Ovary (tissue), 9 donors: Measurements from ENCODE around the gene PRSS8. TPM values are rescaled to one million over a fixed set of nuclear protein-coding genes. Genes with fewer than 3 reads are reported as not detected.

Source experiments
- DNase-seq, 5 donors: peaks; one replicate each; pipeline ENCODE4 v3.0.0-alpha.2; 2019 to 2020
- H3K27ac ChIP-seq, 2 donors: fragments of 200-600 bp; one replicate each; pipeline versions ENCODE4 v1.5.1 to v1.8.0; 2019 to 2022
- H3K27me3 ChIP-seq: fragments of 200-600 bp; one replicate; pipeline ENCODE4 v1.8.0; 2022
- H3K36me3 ChIP-seq: fragments of 200-600 bp; sonication (generic); one replicate; pipeline ENCODE4 v1.5.1; 2019
- H3K4me1 ChIP-seq: one replicate; pipeline ENCODE4 v1.8.1; 2013; ENCODE audit warnings: mild to moderate bottlenecking, moderate library complexity; ENCODE audit not compliant: insufficient read depth
- H3K4me3 ChIP-seq: fragments of 200-600 bp; sonication (generic); one replicate; pipeline ENCODE4 v1.5.1; 2017
- H3K9me3 ChIP-seq, 2 donors: fragments of 200-600 bp in 1 of 2; sonication (generic) in 1 of 2; one replicate each; pipeline versions ENCODE4 v1.5.1 to v1.8.1; 2013 to 2019; ENCODE audit warnings: mild to moderate bottlenecking in 1 of 2, moderate library complexity in 1 of 2
- CTCF ChIP-seq, 3 donors: fragments of 450-650 bp in 2 of 3; fragments of 200-600 bp in 1 of 3; IDR thresholded peaks; one replicate each; pipeline versions ENCODE4 v1.5.1 to v1.8.0; 2016 to 2022; ENCODE audit warnings: antibody characterized with exemption in 3 of 3, mild to moderate bottlenecking in 1 of 3
- EP300 ChIP-seq: sonication (generic); formaldehyde crosslinking; IDR thresholded peaks from one replicate; pipeline ENCODE4 v1.6.1; 2017; ENCODE audit warnings: antibody characterized with exemption
- POLR2A ChIP-seq: fragments of 450-650 bp; IDR thresholded peaks from one replicate; pipeline ENCODE4 v1.6.1; 2017; ENCODE audit warnings: antibody characterized with exemption, mild to moderate bottlenecking, moderate library complexity
- WGBS, 3 donors: extraction: QIAGEN DNeasy Blood & Tissue Kit in 1 of 3; methylation state at CpG; one replicate each; pipeline versions ENCODE4 v1.1.5 to v1.1.7; 2013 to 2017; 5-methylcytosine and 5-hydroxymethylcytosine counted together
- intact Hi-C, 4 donors: fragments of 100-400 bp; cut with DNase I; formaldehyde crosslinking; loops; one replicate each; pipeline versions ENCODE4 v1.11.0 to v1.15.1; 2022 to 2023
- polyA plus RNA-seq, 2 donors: library from polyadenylated mRNA; stranded (reverse); fragments of 200-250 nt in 1 of 2; fragments of 350-450 nt in 1 of 2; fragmentation: Illumina TruSeq in 1 of 2; extraction: RNeasy Lipid Tissue Mini Kit (QIAGEN cat#74804) in 1 of 2; gene quantifications; one replicate each; pipeline ENCODE4 v1.2.3, GENCODE V29; 2013 to 2014
- total RNA-seq, 7 donors: library from RNA; depleted of rRNA in 2 of 7; stranded (reverse); fragments of >200 nt in 2 of 7; fragmentation: NEBNext Ultra II Directional in 3 of 7; extraction: Animal tissue kit (Norgen Biotek cat#: 25700) in 3 of 7; gene quantifications; one replicate each; pipeline versions ENCODE4 v1.1.0 to v1.2.4, GENCODE V29; 2016 to 2023
- donor health status: DM: no; HTN: no; CAD: no; lungs with moderate emphysema.
- donor health status: DM: no; HTN: no; CAD: no.
- donor health status: Bipolar disorder and iron deficiency.
- donor health status: DM: yes; HTN: yes; CAD: no.
- donor health status: DM: no; HTN: no; CAD: no.
- donor health status: DM: yes; HTN: yes; CAD: no.

Gene PRSS8
- total and polyA plus RNA-seq, 9 donors, result 0.05 to 47.0 (median 1.9) TPM; not detected in 3

GRCh38 chr16:31110106-31111034 is 25.2 kb downstream of the PRSS8 start:
- H3K27ac ChIP-seq, result no peak overlapping the region
- H3K27me3 ChIP-seq, result no peaks in the 10 kb centered on the region
- intact Hi-C loops, result loop anchor here in 1 of 4 donors (10.0 kb wide), 1 partner anchor 156 kb away; the partner anchor contains the start of gene SETD1A
- no peak overlapping the region for H3K4me3 ChIP-seq
- no peaks in the 10 kb centered on the region for H3K36me3 ChIP-seq
- H3K4me1 ChIP-seq, result peaks cover 6% of the 10 kb centered on the region
- TF ChIP-seq POLR2A (no peak), EP300 (no peak), CTCF (IDR thresholded peaks at IDR 0.05) (no peak)
- WGBS, 3 donors, result 75 to 82% (median 78%) methylated on average over 23 to 26 of the region's 26 CpGs
- no peak for DNase-seq
- no peaks in the 10 kb centered on the region for H3K9me3 ChIP-seq

GRCh38 chr16:31109622-31110021 is 25.9 kb downstream of the PRSS8 start:
- no peaks in the 10 kb centered on the region for H3K9me3 ChIP-seq
- intact Hi-C loops, result loop anchor here in 1 of 4 donors (10.0 kb wide), 1 partner anchor 155 kb away; the partner anchor contains the start of gene SETD1A
- TF ChIP-seq EP300 (no peak), POLR2A (no peak), CTCF (IDR thresholded peaks at IDR 0.05) (no peak)
- H3K27ac ChIP-seq, result no peak overlapping the region
- WGBS, 3 donors, result 82 to 88% (median 84%) methylated on average over 12 of the region's 12 CpGs
- no peak for DNase-seq
- no peaks in the 10 kb centered on the region for H3K36me3 ChIP-seq
- no peak overlapping the region for H3K4me3 ChIP-seq
- peaks cover 6% of the 10 kb centered on the region for H3K4me1 ChIP-seq
- no peaks in the 10 kb centered on the region for H3K27me3 ChIP-seq

- peak overlapping the region; percentile 76 to 81 for H3K27ac ChIP-seq
- no peak for DNase-seq
- H3K27me3 ChIP-seq, result no peaks in the 10 kb centered on the region
- intact Hi-C loops, result no loop called here
- H3K9me3 ChIP-seq, result no peaks in the 10 kb centered on the region
- TF ChIP-seq CTCF (IDR thresholded peaks at IDR 0.05) (no peak), EP300 (no peak), POLR2A (no peak)
- H3K4me3 ChIP-seq, result peak overlapping the region; percentile 84
- no peaks in the 10 kb centered on the region for H3K36me3 ChIP-seq
- 27 to 34% (median 30%) methylated on average over 56 to 57 of the region's 57 CpGs for WGBS, 3 donors
- H3K4me1 ChIP-seq, result peaks cover 6% of the 10 kb centered on the region
Observed at GRCh38 chr16:31108794-31109558, 26.6 kb downstream of the PRSS8 start.

GRCh38 chr16:31108035-31108793 is 27.3 kb downstream of the PRSS8 start, which contains the start of gene BCKDK:
TSS of gene BCKDK (plus strand) at chr16:31108386. CDS start at chr16:31109224, 838 bp downstream.
- intact Hi-C loops, result no loop called here
- Histone ChIP-seq H3K27ac (peak within 1 kb of the TSS; percentile 76 to 81), H3K4me3 (peak within 1 kb of the TSS; percentile 84), H3K9me3 (no peaks in the 10 kb centered on the region), H3K36me3 (no peaks in the 10 kb centered on the region), H3K27me3 (no peaks in the 10 kb centered on the region), H3K4me1 (peaks cover 6% of the 10 kb centered on the region)
- no peak for TF ChIP-seq EP300
- TF ChIP-seq POLR2A, result peak; percentile 47
- TF ChIP-seq CTCF (IDR thresholded peaks at IDR 0.05), result no peak
- WGBS, 3 donors, result 2 to 3% (median 2%) methylated on average over 62 to 68 of the region's 68 CpGs
- DNase-seq, result peak; percentile 64 to 84 (median 77)
